GM12878 (cell line): ENCODE data around the gene LCMT1.

Source experiments
- ATF7 ChIP-seq: fragments of 450-650 bp; IDR thresholded peaks from 2 replicates; pipeline ENCODE4 v1.6.1; 2016; ENCODE audit warnings: low read depth, mild to moderate bottlenecking
- BACH1 ChIP-seq: fragments of 450-650 bp; IDR thresholded peaks from 2 replicates; pipeline ENCODE4 v1.6.1; 2017; ENCODE audit warnings: mild to moderate bottlenecking, borderline replicate concordance
- CTCF ChIP-seq, 3 experiments: IDR thresholded peaks in 2 of 3; conservative IDR thresholded peaks in 1 of 3; 2 replicates each; pipeline ENCODE4 v1.5.1; 2011; ENCODE audit warnings: low read depth in 3 of 3, low read length in 3 of 3, mild to moderate bottlenecking in 3 of 3, control low read depth in 2 of 3, moderate library complexity in 2 of 3, inconsistent platforms in 1 of 3, mixed read lengths in 1 of 3; ENCODE audit not compliant: control insufficient read depth in 2 of 3, insufficient read depth in 1 of 3; ENCODE audit errors: extremely low read depth in 1 of 3
- E2F4 ChIP-seq: IDR thresholded peaks from 2 replicates; pipeline ENCODE4 v1.6.1; 2012; ENCODE audit warnings: low read depth, low read length, improper control_type of control experiment
- EZH2 ChIP-seq: IDR thresholded peaks from 2 replicates; pipeline ENCODE4 v1.6.1; 2012; ENCODE audit warnings: low read depth, mild to moderate bottlenecking, control low read depth, inconsistent platforms, low read length, borderline replicate concordance; ENCODE audit not compliant: control insufficient read depth
- IRF5 ChIP-seq: fragments of 450-650 bp; IDR thresholded peaks from 2 replicates; pipeline ENCODE4 v1.6.1; 2017; ENCODE audit warnings: borderline replicate concordance
- LARP7 ChIP-seq: fragments of 450-650 bp; IDR thresholded peaks from 2 replicates; pipeline ENCODE4 v1.6.1; 2017; ENCODE audit warnings: mild to moderate bottlenecking
- PRDM15 ChIP-seq: fragments of 450-650 bp; formaldehyde crosslinking; IDR thresholded peaks from 2 replicates; pipeline ENCODE4 v1.4.0; 2020; ENCODE audit warnings: mild to moderate bottlenecking, moderate library complexity
- SKIL ChIP-seq: fragments of 450-650 bp; IDR thresholded peaks from 2 replicates; pipeline ENCODE4 v1.6.1; 2017; ENCODE audit warnings: mild to moderate bottlenecking, low read depth, inconsistent platforms; ENCODE audit not compliant: poor library complexity, severe bottlenecking
- YBX1 ChIP-seq: fragments of 450-650 bp; IDR thresholded peaks from 2 replicates; pipeline ENCODE4 v1.6.1; 2016; ENCODE audit warnings: antibody characterized with exemption

- TF ChIP-seq YBX1, result no peak
- TF ChIP-seq LARP7, result no peak
- no peak for TF ChIP-seq E2F4
- no peak for TF ChIP-seq PRDM15 (CRISPR knock-in tag)
- TF ChIP-seq IRF5, result no peak
- no peak for TF ChIP-seq BACH1
- no peak for TF ChIP-seq EZH2
- TF ChIP-seq ATF7, result no peak
- no peak for TF ChIP-seq SKIL
- no peak for TF ChIP-seq CTCF (IDR thresholded peaks at IDR 0.05 in 2 of 3, conservative IDR thresholded peaks at IDR 0.05 in 1 of 3; ENCODE audit: control insufficient read depth in 2 of 3, extremely low read depth in 1 of 3, insufficient read depth in 1 of 3, low read depth in 3 of 3, low read length in 3 of 3)
Measured at GRCh38 chr16:25171390-25171789, 59.8 kb downstream of the LCMT1 start.
